ENCODE measurements around the gene CABCOCO1. TPM values are rescaled to one million over a fixed set of nuclear protein-coding genes. Genes with fewer than 3 reads are reported as not detected.

The CABCOCO1 gene
- total RNA-seq, 1 experiment from 2014 or later = not detected

DNA sequence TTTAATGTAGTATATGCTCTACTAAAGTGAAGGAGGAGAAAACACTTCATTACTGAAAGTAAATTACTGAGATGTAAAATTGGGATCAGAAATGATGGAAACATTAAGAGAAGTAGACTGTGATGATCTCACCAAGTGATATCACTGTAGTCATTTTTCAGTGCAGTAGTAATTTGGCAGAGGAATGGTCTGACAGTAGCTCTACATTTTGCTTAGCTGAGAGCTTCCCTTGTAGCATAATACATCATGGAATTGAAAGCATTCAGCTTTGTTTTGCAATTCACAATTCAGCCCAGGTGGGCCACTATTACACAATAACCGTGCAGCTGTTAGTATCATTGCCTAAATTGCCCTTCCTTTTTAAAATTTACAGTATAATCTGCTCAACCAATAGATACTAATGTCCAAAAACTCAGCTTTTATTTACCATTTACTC, 19.4 kb upstream of the CABCOCO1 start:
- TF ChIP-seq, protein P1, sequence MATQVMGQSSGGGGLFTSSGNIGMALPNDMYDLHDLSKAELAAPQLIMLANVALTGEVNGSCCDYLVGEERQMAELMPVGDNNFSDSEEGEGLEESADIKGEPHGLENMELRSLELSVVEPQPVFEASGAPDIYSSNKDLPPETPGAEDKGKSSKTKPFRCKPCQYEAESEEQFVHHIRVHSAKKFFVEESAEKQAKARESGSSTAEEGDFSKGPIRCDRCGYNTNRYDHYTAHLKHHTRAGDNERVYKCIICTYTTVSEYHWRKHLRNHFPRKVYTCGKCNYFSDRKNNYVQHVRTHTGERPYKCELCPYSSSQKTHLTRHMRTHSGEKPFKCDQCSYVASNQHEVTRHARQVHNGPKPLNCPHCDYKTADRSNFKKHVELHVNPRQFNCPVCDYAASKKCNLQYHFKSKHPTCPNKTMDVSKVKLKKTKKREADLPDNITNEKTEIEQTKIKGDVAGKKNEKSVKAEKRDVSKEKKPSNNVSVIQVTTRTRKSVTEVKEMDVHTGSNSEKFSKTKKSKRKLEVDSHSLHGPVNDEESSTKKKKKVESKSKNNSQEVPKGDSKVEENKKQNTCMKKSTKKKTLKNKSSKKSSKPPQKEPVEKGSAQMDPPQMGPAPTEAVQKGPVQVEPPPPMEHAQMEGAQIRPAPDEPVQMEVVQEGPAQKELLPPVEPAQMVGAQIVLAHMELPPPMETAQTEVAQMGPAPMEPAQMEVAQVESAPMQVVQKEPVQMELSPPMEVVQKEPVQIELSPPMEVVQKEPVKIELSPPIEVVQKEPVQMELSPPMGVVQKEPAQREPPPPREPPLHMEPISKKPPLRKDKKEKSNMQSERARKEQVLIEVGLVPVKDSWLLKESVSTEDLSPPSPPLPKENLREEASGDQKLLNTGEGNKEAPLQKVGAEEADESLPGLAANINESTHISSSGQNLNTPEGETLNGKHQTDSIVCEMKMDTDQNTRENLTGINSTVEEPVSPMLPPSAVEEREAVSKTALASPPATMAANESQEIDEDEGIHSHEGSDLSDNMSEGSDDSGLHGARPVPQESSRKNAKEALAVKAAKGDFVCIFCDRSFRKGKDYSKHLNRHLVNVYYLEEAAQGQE (IDR thresholded peaks at IDR 0.05; ENCODE audit: low read depth) = no peak
- TF ChIP-seq SIN3A (IDR thresholded peaks at IDR 0.05; ENCODE audit: low read depth) = no peak
- TF ChIP-seq, protein P2, sequence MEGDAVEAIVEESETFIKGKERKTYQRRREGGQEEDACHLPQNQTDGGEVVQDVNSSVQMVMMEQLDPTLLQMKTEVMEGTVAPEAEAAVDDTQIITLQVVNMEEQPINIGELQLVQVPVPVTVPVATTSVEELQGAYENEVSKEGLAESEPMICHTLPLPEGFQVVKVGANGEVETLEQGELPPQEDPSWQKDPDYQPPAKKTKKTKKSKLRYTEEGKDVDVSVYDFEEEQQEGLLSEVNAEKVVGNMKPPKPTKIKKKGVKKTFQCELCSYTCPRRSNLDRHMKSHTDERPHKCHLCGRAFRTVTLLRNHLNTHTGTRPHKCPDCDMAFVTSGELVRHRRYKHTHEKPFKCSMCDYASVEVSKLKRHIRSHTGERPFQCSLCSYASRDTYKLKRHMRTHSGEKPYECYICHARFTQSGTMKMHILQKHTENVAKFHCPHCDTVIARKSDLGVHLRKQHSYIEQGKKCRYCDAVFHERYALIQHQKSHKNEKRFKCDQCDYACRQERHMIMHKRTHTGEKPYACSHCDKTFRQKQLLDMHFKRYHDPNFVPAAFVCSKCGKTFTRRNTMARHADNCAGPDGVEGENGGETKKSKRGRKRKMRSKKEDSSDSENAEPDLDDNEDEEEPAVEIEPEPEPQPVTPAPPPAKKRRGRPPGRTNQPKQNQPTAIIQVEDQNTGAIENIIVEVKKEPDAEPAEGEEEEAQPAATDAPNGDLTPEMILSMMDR (IDR thresholded peaks at IDR 0.05 in 2 of 3, conservative IDR thresholded peaks at IDR 0.05 in 1 of 3; ENCODE audit: borderline replicate concordance in 1 of 3, insufficient read depth in 1 of 3, low read depth in 2 of 3, low read length in 2 of 3) = no peak
- no peak for TF ChIP-seq CBX3 (IDR thresholded peaks at IDR 0.05; ENCODE audit: low read depth)
- TF ChIP-seq, protein P3, sequence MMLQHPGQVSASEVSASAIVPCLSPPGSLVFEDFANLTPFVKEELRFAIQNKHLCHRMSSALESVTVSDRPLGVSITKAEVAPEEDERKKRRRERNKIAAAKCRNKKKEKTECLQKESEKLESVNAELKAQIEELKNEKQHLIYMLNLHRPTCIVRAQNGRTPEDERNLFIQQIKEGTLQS (IDR thresholded peaks at IDR 0.05) = no peak
- TF ChIP-seq TCF7L2 (IDR thresholded peaks at IDR 0.05; ENCODE audit: borderline replicate concordance, extremely low read depth, insufficient read depth, insufficient read length) = no peak
- no peak for TF ChIP-seq SRF (IDR thresholded peaks at IDR 0.05; ENCODE audit: low read depth)
- no peak for TF ChIP-seq ZFX (IDR thresholded peaks at IDR 0.05)
- TF ChIP-seq FOSL1 (IDR thresholded peaks at IDR 0.05; ENCODE audit: low read depth) = no peak
- TF ChIP-seq, protein P4, sequence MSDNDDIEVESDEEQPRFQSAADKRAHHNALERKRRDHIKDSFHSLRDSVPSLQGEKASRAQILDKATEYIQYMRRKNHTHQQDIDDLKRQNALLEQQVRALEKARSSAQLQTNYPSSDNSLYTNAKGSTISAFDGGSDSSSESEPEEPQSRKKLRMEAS (IDR thresholded peaks at IDR 0.05) = no peak
- TF ChIP-seq POLR2AphosphoS5 (IDR thresholded peaks at IDR 0.05; ENCODE audit: low read depth, low read length) = no peak
- TF ChIP-seq, protein P5, sequence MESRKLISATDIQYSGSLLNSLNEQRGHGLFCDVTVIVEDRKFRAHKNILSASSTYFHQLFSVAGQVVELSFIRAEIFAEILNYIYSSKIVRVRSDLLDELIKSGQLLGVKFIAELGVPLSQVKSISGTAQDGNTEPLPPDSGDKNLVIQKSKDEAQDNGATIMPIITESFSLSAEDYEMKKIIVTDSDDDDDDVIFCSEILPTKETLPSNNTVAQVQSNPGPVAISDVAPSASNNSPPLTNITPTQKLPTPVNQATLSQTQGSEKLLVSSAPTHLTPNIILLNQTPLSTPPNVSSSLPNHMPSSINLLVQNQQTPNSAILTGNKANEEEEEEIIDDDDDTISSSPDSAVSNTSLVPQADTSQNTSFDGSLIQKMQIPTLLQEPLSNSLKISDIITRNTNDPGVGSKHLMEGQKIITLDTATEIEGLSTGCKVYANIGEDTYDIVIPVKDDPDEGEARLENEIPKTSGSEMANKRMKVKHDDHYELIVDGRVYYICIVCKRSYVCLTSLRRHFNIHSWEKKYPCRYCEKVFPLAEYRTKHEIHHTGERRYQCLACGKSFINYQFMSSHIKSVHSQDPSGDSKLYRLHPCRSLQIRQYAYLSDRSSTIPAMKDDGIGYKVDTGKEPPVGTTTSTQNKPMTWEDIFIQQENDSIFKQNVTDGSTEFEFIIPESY (IDR thresholded peaks at IDR 0.05; ENCODE audit: extremely low read depth, insufficient replicate concordance, low read length) = no peak
- no peak for TF ChIP-seq JUND (IDR thresholded peaks at IDR 0.05)
- no peak for TF ChIP-seq ZNF274 (IDR thresholded peaks at IDR 0.05; ENCODE audit: low read depth, low read length)
- TF ChIP-seq CEBPB (IDR thresholded peaks at IDR 0.05; ENCODE audit: low read depth) = no peak
- TF ChIP-seq POLR2A (IDR thresholded peaks at IDR 0.05; ENCODE audit: borderline replicate concordance, extremely low read depth, insufficient read depth, insufficient read length) = no peak
- no peak for TF ChIP-seq RAD21 (IDR thresholded peaks at IDR 0.05; ENCODE audit: low read depth)
- no peak for TF ChIP-seq ELF1 (IDR thresholded peaks at IDR 0.05; ENCODE audit: borderline replicate concordance, low read depth)
- H3K79me2 ChIP-seq (ENCODE audit: insufficient read depth, low read length) = no peaks in the 10 kb centered on the region
- no peaks in the 10 kb centered on the region for H3K4me1 ChIP-seq (ENCODE audit: control insufficient read depth in 1 of 2, insufficient read depth in 2 of 2, low read length in 2 of 2)
- no peak for ATAC-seq
- no peak overlapping the region for H3K4me3 ChIP-seq (replicated peaks in 1 of 2; ENCODE audit: low read depth in 1 of 2, low read length in 2 of 2)
- no peak overlapping the region for H3K4me2 ChIP-seq (ENCODE audit: low read length)
- no TSS peak for BruUV-seq (replicated peaks)
- H4K20me1 ChIP-seq (ENCODE audit: insufficient read depth) = no peaks in the 10 kb centered on the region
- H3K9ac ChIP-seq (ENCODE audit: low read length) = no peak overlapping the region
- no peaks in the 10 kb centered on the region for H3K9me3 ChIP-seq (ENCODE audit: control insufficient read depth in 1 of 2, insufficient read depth in 1 of 2, low read depth in 1 of 2, low read length in 2 of 2)
- no peak overlapping the region for H3K27ac ChIP-seq (ENCODE audit: low read depth, low read length)
- no peaks in the 10 kb centered on the region for H3K9me2 ChIP-seq (ENCODE audit: insufficient read depth)
- ChIA-PET RAD21 (ENCODE audit: low non-redundant PET in 1 of 2, low total read pairs in 2 of 2, uncharacterized antibody in 2 of 2, unreplicated experiment in 2 of 2) (no interaction called here), POLR2A (no interaction called here), CTCF (no interaction called here)
- no peak for DNase-seq (ENCODE audit: low read depth, low spot score)
- no peaks in the 10 kb centered on the region for H3K36me3 ChIP-seq (ENCODE audit: control insufficient read depth in 1 of 2, insufficient read depth in 2 of 2, low read length in 2 of 2)
- no peak overlapping the region for H2AFZ ChIP-seq (ENCODE audit: low read depth, low read length, poor library complexity, severe bottlenecking)
- no peaks in the 10 kb centered on the region for H3K27me3 ChIP-seq (ENCODE audit: insufficient read depth, low read length)
- intact Hi-C loops (cut with micrococcal nuclease) = no loop called here

All from HCT116 (cell line).